ENCODE data around the gene GLIS1. TPM values are rescaled to one million over a fixed set of nuclear protein-coding genes. Genes with fewer than 3 reads are reported as not detected.

Gene GLIS1
- total RNA-seq, 1 donor, result 1.6 TPM

DNA sequence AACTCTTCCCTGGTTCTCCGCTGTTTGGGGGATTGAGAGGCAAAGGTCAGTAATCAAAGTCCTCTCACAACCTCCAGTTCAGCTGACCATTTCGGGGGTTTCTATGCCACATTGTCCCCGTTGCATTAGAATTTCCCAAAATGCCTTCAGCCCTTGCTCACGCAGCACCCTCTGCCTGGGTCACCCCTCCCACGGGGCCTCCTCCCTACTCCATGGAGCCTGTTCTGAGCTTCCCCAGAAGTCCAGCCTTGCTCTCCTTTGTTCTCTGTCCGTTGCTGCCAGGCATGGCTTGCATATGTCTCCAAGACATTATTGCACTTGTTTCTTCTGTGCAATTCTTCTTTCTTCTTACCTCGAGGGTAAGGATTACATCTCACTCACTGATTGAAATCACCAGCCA is 263.3 kb downstream of the GLIS1 start:
- no peak overlapping the region for H3K4me3 ChIP-seq (ENCODE audit: low read depth, low read length)
- TF ChIP-seq, protein P1, sequence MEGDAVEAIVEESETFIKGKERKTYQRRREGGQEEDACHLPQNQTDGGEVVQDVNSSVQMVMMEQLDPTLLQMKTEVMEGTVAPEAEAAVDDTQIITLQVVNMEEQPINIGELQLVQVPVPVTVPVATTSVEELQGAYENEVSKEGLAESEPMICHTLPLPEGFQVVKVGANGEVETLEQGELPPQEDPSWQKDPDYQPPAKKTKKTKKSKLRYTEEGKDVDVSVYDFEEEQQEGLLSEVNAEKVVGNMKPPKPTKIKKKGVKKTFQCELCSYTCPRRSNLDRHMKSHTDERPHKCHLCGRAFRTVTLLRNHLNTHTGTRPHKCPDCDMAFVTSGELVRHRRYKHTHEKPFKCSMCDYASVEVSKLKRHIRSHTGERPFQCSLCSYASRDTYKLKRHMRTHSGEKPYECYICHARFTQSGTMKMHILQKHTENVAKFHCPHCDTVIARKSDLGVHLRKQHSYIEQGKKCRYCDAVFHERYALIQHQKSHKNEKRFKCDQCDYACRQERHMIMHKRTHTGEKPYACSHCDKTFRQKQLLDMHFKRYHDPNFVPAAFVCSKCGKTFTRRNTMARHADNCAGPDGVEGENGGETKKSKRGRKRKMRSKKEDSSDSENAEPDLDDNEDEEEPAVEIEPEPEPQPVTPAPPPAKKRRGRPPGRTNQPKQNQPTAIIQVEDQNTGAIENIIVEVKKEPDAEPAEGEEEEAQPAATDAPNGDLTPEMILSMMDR (IDR thresholded peaks at IDR 0.05; ENCODE audit: insufficient read depth, low read length), result no peak
- no peak for DNase-seq (ENCODE audit: low read depth)

DNA sequence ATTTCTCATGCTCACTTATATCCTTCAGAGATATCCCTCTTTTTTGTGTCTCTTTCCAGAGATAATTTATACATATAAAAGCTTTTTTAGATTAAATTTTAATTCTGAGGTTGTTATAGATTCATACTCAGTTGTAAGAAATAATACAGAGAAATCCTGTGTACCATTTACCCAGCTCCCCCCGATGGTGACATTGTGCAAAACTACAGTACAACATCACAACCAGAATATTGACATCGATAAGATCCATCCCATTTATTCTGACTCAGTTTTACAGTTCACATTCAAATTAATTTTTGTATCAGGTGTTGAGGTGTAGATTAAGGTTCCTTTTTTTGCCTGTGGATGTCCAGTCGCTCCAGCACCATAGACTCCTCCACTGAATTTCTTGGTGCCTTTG is 265.5 kb downstream of the GLIS1 start:
- DNase-seq (ENCODE audit: low read depth), result no peak
- TF ChIP-seq, protein P1 (IDR thresholded peaks at IDR 0.05; ENCODE audit: insufficient read depth, low read length), result peak; percentile 46
- no peak overlapping the region for H3K4me3 ChIP-seq (ENCODE audit: low read depth, low read length)

DNA sequence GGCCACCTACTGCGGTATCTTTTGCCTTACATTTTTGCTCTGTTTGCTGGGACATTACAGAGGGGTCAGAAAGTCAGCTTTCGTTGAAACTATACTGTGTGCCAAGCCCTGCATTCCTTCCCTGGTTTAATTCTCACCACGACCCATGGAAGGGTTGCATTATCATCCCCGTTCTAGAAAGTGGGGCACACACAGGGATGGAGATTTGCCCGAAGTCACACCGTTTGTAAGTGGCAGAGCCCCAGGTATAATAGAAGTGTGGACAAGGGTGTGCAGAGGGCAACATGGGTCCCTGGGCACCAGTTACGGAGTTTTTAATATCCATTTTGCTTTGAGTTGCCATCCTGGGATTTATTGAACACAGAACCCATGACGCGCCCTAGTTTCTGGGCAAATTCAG is 268.0 kb downstream of the GLIS1 start:
- DNase-seq (ENCODE audit: low read depth), result no peak
- TF ChIP-seq, protein P1 (IDR thresholded peaks at IDR 0.05; ENCODE audit: insufficient read depth, low read length), result no peak
- H3K4me3 ChIP-seq (ENCODE audit: low read depth, low read length), result no peak overlapping the region

DNA sequence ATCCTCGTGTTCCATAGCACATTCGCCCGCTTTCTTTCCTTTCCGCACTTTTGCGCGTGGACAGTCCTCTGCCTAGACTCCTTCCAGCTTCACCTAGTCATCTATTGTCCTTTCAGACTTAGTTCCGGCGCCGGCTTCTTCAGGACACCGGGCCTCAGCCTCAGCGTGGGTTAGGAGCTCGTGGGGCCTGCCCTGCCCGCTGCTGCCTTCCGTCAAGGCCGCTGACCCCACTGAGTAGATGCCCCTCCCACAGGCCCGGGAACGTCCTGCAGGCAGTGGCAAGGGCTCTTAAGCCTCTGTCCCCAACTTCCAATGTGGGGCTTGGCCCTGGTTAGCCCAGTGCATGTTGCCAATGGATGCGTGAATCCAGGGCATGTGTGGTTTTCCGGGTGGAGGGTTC is 268.4 kb downstream of the GLIS1 start:
- TF ChIP-seq, protein P1 (IDR thresholded peaks at IDR 0.05; ENCODE audit: insufficient read depth, low read length), result no peak
- DNase-seq (ENCODE audit: low read depth), result no peak
- H3K4me3 ChIP-seq (ENCODE audit: low read depth, low read length), result no peak overlapping the region

DNA sequence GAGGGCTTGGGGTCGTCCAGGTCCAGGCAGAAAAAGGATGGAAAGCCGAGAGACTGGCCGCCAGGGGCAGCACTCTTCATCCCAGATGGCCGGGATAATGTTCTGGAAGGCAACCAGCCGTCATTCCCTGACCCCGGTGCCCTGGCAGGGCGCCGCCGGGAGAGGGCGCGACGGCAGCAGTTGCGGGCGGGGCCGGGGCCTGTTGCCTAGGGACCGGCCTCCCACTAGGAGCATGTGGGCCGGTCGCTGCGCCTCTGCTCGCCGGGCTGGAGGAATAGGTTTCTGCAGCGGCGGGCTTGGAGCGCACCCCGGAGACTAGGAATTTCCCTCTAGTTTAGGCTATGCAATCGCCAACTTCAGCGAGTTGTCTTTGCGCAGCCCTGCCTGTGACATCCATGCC is 268.8 kb downstream of the GLIS1 start:
- no peak overlapping the region for H3K4me3 ChIP-seq (ENCODE audit: low read depth, low read length)
- TF ChIP-seq, protein P1 (IDR thresholded peaks at IDR 0.05; ENCODE audit: insufficient read depth, low read length), result peak; percentile 65
- DNase-seq (ENCODE audit: low read depth), result peak; percentile 61

DNA sequence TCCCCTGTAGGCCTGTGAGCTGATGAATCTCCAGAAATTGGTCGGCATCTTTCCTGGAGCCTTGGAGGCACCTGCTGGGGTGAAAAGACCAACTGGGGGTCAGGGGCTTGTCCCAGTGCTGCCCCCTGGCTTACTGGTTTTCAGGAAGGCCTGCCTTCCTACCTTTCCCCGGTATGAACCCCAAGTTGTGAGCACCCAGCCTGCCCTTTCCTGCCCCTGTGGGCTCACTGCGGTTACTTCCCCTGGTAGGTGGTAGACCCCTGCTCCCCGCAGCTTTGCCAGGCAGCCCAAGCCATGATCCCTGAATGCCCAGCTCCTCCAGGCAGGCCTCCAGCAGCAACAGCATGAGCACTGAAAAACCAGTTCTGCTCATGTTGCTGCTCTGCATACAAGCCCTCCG is 269.6 kb downstream of the GLIS1 start:
- TF ChIP-seq, protein P1 (IDR thresholded peaks at IDR 0.05; ENCODE audit: insufficient read depth, low read length), result no peak
- no peak overlapping the region for H3K4me3 ChIP-seq (ENCODE audit: low read depth, low read length)
- DNase-seq (ENCODE audit: low read depth), result no peak

DNA sequence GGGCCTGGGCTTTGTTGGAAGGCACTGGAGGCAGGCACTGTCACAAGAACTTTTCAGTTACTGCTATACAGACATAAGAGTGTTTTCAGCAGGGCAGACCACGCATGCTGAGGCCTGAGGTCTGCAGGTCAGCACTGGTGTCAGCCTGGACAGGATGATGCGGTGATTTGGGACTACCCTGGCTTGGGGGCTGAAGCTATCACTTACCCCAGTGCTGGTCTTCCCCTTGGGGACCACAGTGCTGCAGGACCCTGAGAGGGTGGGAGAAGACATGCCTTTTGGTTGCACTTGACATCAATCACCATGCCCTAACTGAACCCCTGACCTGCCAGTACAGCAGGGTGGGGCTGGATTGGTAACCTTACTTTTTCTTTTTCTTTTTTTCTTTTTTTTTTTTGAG is 270.6 kb downstream of the GLIS1 start:
- TF ChIP-seq, protein P1 (IDR thresholded peaks at IDR 0.05; ENCODE audit: insufficient read depth, low read length), result no peak
- no peak for DNase-seq (ENCODE audit: low read depth)
- H3K4me3 ChIP-seq (ENCODE audit: low read depth, low read length), result no peak overlapping the region
